SU-DHL-6 (cell line): ENCODE results near the gene CXXC4.

Source experiments
- EZH2phosphoT487 ChIP-seq: fragments of 200-600 bp; sonication (generic), shearing (Covaris generic); conservative IDR thresholded peaks from 2 replicates; pipeline ENCODE4 v1.6.1; 2018; ENCODE audit warnings: mild to moderate bottlenecking, antibody characterized with exemption, low read length, moderate library complexity, mixed read lengths
- TF ChIP-seq, protein P1 (sequence below): fragments of 200-600 bp; sonication (generic); IDR thresholded peaks from one replicate; pipeline ENCODE4 v1.5.1; 2017; ENCODE audit warnings: antibody characterized with exemption, mild to moderate bottlenecking, low read length, moderate library complexity; ENCODE audit not compliant: insufficient read depth, poor library complexity, severe bottlenecking

DNA sequence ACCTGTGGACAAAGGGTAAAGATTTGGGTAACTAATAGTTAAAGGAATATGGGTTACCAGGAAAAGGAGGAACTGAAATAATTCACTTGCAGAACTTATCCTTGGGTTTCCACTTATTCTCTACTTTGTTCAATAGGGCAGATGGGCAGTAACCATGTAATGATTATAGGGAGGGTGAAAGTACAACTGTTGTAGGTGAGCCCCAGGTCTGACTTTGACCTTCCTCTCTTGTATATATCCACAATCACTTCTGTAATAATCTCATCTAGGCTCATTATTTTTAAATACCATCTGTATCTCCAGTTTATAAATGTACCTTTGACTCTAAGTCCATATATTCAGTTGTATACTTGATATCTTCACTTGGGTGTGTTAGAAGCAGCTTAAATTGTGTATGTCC, 32.1 kb downstream of the CXXC4 start:
- no peak for TF ChIP-seq EZH2phosphoT487
- TF ChIP-seq, protein P1, sequence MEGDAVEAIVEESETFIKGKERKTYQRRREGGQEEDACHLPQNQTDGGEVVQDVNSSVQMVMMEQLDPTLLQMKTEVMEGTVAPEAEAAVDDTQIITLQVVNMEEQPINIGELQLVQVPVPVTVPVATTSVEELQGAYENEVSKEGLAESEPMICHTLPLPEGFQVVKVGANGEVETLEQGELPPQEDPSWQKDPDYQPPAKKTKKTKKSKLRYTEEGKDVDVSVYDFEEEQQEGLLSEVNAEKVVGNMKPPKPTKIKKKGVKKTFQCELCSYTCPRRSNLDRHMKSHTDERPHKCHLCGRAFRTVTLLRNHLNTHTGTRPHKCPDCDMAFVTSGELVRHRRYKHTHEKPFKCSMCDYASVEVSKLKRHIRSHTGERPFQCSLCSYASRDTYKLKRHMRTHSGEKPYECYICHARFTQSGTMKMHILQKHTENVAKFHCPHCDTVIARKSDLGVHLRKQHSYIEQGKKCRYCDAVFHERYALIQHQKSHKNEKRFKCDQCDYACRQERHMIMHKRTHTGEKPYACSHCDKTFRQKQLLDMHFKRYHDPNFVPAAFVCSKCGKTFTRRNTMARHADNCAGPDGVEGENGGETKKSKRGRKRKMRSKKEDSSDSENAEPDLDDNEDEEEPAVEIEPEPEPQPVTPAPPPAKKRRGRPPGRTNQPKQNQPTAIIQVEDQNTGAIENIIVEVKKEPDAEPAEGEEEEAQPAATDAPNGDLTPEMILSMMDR: no peak
